Measurements from ENCODE around the gene TMEM119.
"Not testable (repeated sequence)": the region's sequence is repeated elsewhere in the genome, so short reads cannot be mapped to it uniquely, and the experiment has no call there.

TMEM119 gene

GRCh38 chr12:108633534-108634248, 35.8 kb upstream of the TMEM119 start, which contains the start of gene SELPLG:
SELPLG (minus strand) TSS chr12:108633894; CDS start chr12:108624307, 9,587 bp downstream.
- DNase-seq, result no peak

- DNase-seq, result no peak
Measured at GRCh38 chr12:108633081-108633533, 35.2 kb upstream of the TMEM119 start.

GRCh38 chr12:108631261-108631660, 33.4 kb upstream of the TMEM119 start:
- not testable (repeated sequence) for DNase-seq

- no peak for DNase-seq
Measured at GRCh38 chr12:108630481-108631207, 32.8 kb upstream of the TMEM119 start.

GRCh38 chr12:108629824-108630476, 32.1 kb upstream of the TMEM119 start:
- DNase-seq, result no peak

- no peak for DNase-seq
Measured at GRCh38 chr12:108629151-108629550, 31.3 kb upstream of the TMEM119 start.

GRCh38 chr12:108627134-108627920, 29.4 kb upstream of the TMEM119 start:
- DNase-seq, result no peak

- no peak for DNase-seq
Measured at GRCh38 chr12:108625228-108625627, 27.3 kb upstream of the TMEM119 start.

GRCh38 chr12:108623577-108623976, 25.7 kb upstream of the TMEM119 start:
- no peak for DNase-seq

GRCh38 chr12:108622921-108623514, 25.1 kb upstream of the TMEM119 start:
- DNase-seq, result no peak

- no peak for DNase-seq
Measured at GRCh38 chr12:108622421-108622820, 24.5 kb upstream of the TMEM119 start.

GRCh38 chr12:108621161-108621560, 23.3 kb upstream of the TMEM119 start:
- no peak for DNase-seq

GRCh38 chr12:108620236-108620879, 22.5 kb upstream of the TMEM119 start:
- DNase-seq, result no peak

- DNase-seq, result no peak
Measured at GRCh38 chr12:108619369-108620160, 21.7 kb upstream of the TMEM119 start.

GRCh38 chr12:108618953-108619274, 21.0 kb upstream of the TMEM119 start:
- not testable (repeated sequence) for DNase-seq

GRCh38 chr12:108618079-108618952, 20.4 kb upstream of the TMEM119 start:
- peak; percentile 67 for DNase-seq

- DNase-seq, result no peak
Measured at GRCh38 chr12:108616941-108617858, 19.3 kb upstream of the TMEM119 start.

GRCh38 chr12:108616359-108616758, 18.5 kb upstream of the TMEM119 start:
- DNase-seq, result no peak

- no peak for DNase-seq
Measured at GRCh38 chr12:108615918-108616317, 18.0 kb upstream of the TMEM119 start.

Measured in NCI-H2227 treated with DMSO at 0.1 percent for 48 hours (cell line).